ENCODE results near the gene GLRX5.

Gene GLRX5
- 7.7 to 36.6 (median 25.1) reads per million in 18 experiments for total RNA-seq

DNA sequence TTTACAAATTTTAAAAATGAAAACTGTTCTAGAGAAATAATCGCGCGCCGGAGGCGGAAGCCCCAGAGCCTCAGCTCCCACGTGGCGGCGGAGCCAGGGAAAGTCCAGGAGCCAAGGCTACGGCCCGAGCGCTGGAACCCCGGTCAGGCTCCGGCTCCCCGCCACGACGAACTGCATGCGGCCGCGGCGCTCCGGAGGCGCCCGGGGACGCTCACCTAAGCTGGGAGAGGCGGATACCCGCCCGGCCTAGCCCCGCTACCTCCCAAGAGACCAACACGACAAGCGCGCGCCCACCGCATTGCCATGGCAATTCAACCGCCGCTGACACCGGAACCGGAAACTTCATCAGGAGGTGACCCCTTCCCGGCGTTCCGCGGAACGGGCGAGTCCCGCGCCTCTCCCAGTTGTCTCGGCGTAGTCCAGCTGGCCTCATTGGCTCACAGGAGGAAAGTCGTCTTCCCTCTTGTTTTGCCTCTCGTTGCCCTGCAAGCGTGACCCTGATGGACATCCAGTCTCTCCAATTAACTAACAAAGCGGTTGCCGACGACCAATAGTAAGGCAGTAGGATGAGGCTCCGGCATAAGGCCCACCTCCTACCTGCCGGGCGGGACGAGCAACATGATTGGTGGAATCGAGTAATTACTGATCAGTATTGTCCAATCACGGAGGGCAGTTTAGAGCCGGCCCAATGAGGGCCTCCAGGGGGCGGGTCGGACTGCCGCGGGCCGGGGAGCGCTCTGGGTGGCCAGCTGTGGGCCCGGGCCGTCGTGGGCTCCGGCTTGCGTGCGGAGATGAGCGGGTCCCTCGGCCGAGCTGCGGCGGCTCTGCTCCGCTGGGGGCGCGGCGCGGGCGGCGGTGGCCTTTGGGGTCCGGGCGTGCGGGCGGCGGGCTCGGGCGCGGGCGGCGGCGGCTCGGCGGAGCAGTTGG is at the start of gene GLRX5:
TSS of gene GLRX5 (plus strand) at position 752 of the 927 bp plus-strand sequence. CDS start at position 792, 40 bp downstream.
- DNase-seq = peak; percentile 100

DNA sequence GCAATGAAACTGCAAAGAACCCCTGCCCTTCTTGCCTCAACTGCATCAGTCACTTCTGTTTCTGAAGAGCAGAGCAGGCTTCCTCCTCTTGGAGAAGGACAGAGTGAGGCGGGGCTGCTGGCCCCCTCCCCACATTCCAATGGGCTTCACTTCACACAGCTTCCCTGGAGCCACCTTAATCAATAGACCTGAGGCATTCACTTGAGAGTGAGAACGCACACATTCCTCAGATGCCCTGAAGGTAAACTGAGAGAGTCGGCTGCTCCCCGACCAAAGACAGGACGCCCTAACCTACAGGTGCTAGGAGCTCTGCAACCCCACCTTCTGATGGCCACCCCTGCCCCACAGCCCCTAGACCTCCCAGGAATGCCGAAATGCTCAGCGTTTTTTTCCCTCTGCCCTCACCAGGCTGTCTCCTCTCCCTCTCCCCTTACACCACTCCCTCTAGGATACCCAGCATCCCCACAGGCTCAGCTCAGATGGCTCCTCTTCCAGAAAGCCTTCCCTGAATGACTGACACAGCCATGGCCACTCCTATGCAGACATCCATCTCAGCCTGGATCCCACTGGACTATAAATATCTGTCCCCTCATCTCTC is 49.5 kb upstream of the GLRX5 start:
- DNase-seq = no peak

DNA sequence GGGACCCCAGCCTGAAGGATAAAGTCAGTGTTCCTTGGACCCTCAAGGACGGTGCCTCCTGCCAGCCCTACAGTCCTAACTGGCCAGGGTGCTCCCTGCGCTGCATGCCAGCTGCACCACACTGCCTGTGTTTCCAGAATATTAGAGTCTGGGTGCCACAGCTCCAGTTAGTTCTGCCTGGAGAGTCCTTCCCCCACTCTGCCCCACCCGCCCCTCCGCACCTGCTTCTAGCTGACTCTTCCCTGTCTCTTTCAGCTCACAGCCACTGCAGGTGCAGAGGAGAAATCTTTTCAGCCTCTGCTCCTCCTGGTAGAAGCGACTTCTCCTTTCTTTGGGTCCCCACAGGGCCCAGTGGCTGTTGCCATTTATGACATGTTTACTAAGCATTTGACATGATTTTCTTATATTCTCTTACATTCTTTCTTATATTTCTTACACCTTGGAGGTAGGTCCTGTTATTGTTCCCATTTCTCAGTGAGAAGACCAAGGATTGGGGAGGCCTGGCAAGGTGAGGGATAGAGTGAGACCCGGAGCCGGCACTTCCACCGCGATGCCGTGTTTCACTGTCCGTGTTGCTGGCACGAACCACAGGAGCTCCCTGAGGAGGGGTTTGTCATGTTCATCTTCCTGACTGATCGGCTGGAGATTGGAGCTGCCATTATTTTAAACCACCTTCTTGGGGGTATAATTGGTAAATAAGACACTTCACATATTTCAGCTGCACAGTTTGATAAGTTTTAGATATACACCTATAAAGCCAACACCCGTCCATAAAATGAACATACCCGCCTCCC is 47.8 kb upstream of the GLRX5 start:
- DNase-seq = no peak

- DNase-seq = no peak
Measured at GRCh38 chr14:95487669-95488084, 47.2 kb upstream of the GLRX5 start.

DNA sequence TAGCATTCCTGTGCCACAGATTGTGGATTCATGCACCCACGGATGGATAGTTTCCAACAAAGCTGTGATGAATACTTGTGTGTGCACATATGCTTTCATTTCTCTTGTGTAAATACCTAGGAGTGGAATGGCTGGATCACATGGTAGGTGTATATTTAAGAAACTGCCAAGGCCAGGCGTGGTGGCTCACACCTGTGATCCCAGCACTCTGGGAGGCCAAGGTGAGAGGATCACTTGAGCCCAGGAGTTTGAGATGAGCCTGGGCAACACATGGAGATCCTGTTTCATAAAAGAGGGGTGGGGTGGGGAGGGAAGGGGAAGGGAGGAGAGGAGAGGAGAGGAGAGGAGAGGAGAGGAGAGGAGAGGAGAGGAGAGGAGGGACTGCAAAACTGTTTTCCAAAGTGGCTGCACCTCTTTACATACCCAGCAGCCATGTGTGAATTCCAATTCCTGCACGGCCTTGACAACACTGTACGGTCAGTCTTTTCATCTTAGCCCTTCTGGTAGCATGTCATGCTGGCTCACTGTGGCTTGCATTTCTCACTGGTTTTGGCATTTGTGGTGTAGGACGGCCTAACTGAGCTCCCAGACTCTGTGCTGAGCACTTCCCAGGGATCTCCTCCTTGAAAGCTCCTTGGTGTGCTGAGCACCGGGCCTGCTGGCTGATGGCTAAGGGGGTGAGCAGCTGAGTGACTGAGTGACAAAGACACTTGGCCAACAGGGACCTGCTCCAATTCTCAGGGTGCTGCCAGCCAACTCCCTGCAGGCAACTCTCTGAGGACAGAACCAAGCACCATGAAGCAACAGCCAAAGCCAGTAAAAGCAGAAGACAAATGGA is 46.3 kb upstream of the GLRX5 start:
- DNase-seq = peak in 1 of 2 donors; percentile 37

DNA sequence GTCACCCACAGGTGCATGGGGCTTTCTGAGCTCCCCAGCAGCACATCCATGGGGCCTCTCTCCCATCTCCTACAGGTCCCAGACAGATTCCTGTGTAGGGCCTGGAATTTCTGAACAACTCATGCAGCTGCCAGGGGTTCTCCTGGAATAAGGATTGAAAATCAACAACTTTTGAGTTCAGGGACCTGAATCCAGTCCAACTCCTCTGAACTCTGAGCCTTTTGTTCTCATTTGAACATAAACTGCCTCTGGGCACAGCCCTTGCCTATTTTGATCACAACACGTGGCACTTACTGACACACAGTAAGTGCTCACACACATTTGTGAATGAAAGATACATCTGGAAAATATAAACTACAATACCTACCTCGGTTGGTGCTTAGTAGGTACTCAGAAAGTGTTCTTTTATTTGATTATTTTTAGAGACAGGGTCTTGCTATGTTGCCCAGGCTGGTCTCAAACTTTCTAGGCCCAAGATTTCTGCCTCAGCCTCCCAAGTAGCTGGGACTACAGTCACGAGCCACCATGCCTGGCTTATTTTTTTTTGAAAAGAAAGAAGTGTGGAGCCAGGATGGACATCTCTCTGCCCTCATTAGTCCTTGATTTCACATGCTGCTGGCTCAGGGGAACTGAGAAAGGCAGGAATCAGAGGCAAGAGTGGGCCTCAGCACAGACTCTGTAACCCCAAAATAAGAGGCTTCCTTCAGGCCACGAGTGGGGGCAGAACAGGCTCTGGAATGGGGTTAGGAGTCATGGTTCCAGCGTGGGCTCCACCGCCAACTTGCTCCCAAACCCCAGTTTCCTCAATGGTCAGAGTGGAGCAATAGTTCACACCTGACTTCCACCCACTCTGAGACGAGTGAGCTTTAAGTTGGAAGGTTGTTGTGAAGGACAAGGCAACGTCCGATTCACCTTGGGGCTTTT is 45.4 kb upstream of the GLRX5 start:
- DNase-seq = peak; percentile 22 to 61

GRCh38 chr14:95490138-95490509 is 44.7 kb upstream of the GLRX5 start:
- no peak for DNase-seq

DNA sequence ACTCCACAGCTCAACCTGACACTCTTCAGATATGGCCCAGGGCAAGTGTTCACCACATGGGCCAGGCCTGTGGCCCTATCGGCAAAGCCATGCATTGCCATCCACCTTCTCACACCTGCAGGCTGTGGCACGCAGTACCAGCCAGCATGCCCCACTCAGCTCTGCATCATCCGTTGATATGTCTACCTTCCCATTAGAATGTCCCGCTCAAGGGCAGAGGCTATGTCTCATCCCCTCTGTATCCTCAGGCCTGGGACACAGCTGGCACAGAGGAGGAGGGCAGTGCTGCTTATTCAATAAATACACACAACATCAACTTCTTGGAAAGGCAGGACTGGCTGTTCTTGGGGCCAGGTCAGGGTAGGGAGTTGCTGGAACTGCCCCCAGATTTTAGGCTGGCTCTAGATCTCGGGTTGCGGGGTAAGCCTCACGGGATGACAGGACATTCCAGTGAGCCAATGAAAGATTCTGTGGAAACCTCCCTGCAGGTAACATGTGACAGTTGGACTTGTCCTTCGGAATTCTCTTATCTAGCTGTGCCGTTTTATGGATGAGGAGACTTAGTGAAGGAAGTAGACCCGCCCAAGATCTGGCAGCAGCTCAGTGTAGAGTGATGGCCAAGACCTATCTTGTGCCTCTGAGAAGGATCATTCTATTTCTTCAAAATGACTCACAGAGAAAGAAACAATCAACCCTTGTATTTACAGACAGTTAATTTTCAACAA is 44.0 kb upstream of the GLRX5 start:
- DNase-seq = no peak

- no peak for DNase-seq
Measured at GRCh38 chr14:95491936-95492608, 42.8 kb upstream of the GLRX5 start.

GRCh38 chr14:95493503-95493902 is 41.3 kb upstream of the GLRX5 start:
- DNase-seq = no peak

DNA sequence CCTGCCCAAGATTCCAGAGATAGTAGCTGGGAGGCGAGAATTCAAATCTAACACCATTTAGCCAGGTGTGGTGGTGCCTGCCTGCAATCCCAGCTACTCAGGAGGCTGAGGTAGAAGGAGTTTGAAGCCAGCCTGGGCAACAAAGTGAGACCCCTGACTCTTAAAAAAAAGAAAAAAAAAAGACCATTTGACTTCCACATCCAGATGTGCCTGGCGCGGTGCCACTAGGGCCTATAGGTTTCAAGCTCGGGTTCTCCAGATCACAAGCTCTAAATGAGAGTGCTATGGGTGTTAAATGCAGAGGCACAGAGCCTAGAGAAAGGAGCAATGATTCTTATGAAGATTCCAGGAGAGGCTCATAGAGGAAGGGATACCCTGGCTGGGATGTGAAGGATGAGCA is 40.9 kb upstream of the GLRX5 start:
- no peak for DNase-seq

- DNase-seq = no peak
Measured at GRCh38 chr14:95494456-95494855, 40.4 kb upstream of the GLRX5 start.

DNA sequence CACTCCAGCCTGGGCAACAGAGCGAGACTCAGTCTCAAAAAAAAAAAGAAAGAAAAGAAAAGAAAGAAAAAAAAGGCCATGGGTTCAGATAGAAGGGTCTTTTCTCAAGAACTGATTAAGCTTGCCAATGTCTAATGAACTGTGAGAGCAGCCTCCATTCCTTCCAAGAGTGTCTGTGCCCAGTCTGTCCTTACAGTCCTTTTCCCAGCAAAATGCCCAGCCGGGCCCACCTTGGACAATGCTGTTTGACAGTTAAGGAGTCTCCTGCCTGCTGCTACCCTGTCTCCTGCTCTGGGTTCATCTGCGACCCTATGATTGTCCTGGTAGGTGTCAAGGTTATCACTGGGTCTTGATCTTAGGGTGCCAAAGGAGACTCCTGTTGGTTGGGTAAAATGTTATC is 39.8 kb upstream of the GLRX5 start:
- DNase-seq = no peak

DNA sequence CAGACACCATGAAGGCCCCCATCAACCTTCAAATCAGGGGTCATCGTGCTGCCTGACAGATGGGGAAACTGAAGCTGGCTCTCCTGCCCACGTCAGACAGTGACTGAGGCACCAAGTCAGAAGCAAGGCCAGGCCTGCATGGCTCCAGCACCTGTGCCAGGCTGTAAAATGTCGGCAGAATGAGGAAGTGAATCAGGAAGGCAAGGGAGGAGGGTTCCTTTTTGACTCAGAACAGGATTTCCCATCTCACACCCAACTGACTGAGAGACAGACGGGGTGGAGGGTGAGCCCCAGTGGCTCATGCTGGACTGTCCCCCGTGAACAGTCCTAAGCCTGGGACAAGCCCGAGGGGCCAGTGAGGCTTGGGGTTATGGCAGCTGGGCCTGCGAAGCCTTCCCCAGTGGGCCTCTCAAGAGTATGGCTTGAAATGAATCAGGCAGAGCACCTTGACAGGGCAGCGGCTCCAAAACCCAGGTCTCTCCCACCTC is 39.3 kb upstream of the GLRX5 start:
- peak; percentile 73 to 77 for DNase-seq

- DNase-seq = no peak
Measured at GRCh38 chr14:95496111-95496681, 38.7 kb upstream of the GLRX5 start.

- DNase-seq = peak in 1 of 2 donors; percentile 59
Measured at GRCh38 chr14:95496690-95497259, 38.1 kb upstream of the GLRX5 start.

DNA sequence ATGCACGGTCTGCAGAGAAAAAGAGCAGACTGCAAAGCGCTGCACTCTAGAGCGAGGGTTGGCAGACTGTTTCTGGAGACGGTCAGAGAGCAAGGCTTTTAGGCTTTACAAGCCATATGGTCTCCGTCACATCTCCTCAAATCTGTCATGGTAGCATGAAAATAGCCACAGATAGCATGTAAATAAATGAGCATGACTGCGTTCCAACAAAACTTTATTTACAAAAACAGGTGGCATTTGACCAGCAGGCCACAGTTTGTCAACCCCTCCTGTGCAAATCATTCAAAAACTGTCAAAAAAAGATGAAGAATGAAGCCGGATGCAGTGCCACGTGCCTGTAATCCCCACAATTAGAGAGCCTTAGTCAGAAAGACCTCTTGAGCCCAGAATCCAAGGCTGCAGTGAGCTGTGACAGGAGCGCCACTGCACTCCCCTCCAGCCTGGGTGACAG is 37.3 kb upstream of the GLRX5 start:
- no peak for DNase-seq

DNA sequence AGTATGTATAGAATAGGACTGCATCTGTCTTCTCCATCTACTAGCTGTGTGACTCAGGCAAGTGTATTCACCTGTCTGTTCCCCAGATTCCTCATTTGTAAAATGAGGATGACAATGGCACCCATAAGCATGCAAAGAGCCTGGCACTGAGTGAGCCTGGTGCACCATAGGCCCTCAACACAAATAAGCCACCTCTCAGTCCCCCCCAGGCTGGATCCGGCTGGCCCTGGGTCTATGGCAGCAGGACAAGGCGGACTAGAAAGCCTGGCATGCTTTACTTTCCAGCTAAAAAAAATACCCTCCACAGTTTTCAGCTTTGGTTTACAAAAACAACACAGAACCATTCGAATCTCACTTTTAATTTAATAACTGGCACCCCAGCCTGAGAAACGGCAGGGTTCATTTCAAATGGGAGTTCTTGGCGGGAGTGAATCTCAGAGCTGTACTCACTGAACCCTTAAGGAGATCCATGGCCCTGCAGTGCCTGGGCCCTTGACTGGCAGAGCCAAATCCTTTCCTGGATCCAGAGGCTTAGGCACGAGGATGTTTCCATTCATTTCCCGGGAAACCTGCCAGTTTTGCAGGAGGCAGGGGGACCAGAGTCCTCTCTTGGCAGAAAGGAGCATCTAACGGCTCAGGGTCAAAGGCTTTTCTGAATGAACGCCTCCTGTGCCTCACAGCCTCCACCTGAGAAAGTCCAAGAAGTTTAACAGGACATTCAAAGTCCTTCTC is 36.1 kb upstream of the GLRX5 start:
- DNase-seq = no peak
